GM15510 (cell line): ENCODE results near the gene C3orf18.

Experiments used
- POLR2A ChIP-seq: IDR thresholded peaks from 3 replicates; pipeline ENCODE4 v1.6.1; 2011; ENCODE audit warnings: borderline replicate concordance; ENCODE audit not compliant: insufficient read length; ENCODE audit errors: extremely low read depth

Gene C3orf18

GRCh38 chr3:50525987-50526386 lies 41.6 kb downstream of the C3orf18 start:
- no peak for TF ChIP-seq POLR2A

- no peak for TF ChIP-seq POLR2A
Observed at GRCh38 chr3:50525191-50525910, 42.2 kb downstream of the C3orf18 start.

- no peak for TF ChIP-seq POLR2A
Observed at GRCh38 chr3:50524746-50525145, 42.8 kb downstream of the C3orf18 start.

- no peak for TF ChIP-seq POLR2A
Observed at GRCh38 chr3:50523279-50523811, 44.2 kb downstream of the C3orf18 start.

- no peak for TF ChIP-seq POLR2A
Observed at GRCh38 chr3:50521572-50521971, 46.0 kb downstream of the C3orf18 start.

GRCh38 chr3:50520849-50521248 lies 46.7 kb downstream of the C3orf18 start:
- TF ChIP-seq POLR2A: no peak

- no peak for TF ChIP-seq POLR2A
Observed at GRCh38 chr3:50519471-50520089, 48.0 kb downstream of the C3orf18 start.

GRCh38 chr3:50518436-50518835 lies 49.1 kb downstream of the C3orf18 start:
- no peak for TF ChIP-seq POLR2A

GRCh38 chr3:50517721-50518206 lies 49.8 kb downstream of the C3orf18 start:
- TF ChIP-seq POLR2A: no peak

GRCh38 chr3:50516440-50516871 lies 51.1 kb downstream of the C3orf18 start:
- TF ChIP-seq POLR2A: no peak

GRCh38 chr3:50515565-50516439 lies 51.7 kb downstream of the C3orf18 start:
- TF ChIP-seq POLR2A: no peak

- no peak for TF ChIP-seq POLR2A
Observed at GRCh38 chr3:50512131-50512530, 55.4 kb downstream of the C3orf18 start.

GRCh38 chr3:50510325-50510724 lies 57.2 kb downstream of the C3orf18 start:
- TF ChIP-seq POLR2A: no peak

- no peak for TF ChIP-seq POLR2A
Observed at GRCh38 chr3:50509715-50510114, 57.8 kb downstream of the C3orf18 start.

- TF ChIP-seq POLR2A: no peak
Observed at GRCh38 chr3:50508821-50509220, 58.7 kb downstream of the C3orf18 start.
